IMR-90 (cell line): Measurements from ENCODE around the gene CNTN5. TPM values are rescaled to one million over a fixed set of nuclear protein-coding genes. Genes with fewer than 3 reads are reported as not detected.

ENCODE experiments used
- ATAC-seq: fragments of 200-7000 bp; cut with Tn5 transposase; 2 replicates; pipeline ENCODE4 v1.9.1; 2020; ENCODE audit warnings: low read depth, mild to moderate bottlenecking, moderate library complexity
- BruUV-seq: library from RNA; stranded (reverse); fragments of 400-500 nt; replicated peaks from 2 replicates; lab custom pipeline; 2021; lab: Mats Ljungman, UMichigan
- CTCF ChIA-PET: fragments of 300-600 bp; formaldehyde crosslinking; extraction: SDS; loops from one replicate; lab custom pipeline; 2021; ENCODE audit warnings: antibody characterized with exemption; lab: Yijun Ruan, JAX
- POLR2A ChIA-PET: fragments of 300-600 bp; sonication (Branson Sonifier 250); formaldehyde crosslinking; loops from one replicate; lab custom pipeline; 2022; ENCODE audit warnings: antibody characterized with exemption; ENCODE audit not compliant: unreplicated experiment; lab: Charles Lee
- DNase-seq: peaks from one replicate; pipeline ENCODE4 v3.0.0; 2013
- H2AFZ ChIP-seq: replicated peaks from 2 replicates; pipeline ENCODE3; 2013; ENCODE audit warnings: low read length, mild to moderate bottlenecking; ENCODE audit not compliant: poor library complexity
- H2AK5ac ChIP-seq: 2 replicates; pipeline ENCODE4 v1.6.1; 2013; ENCODE audit warnings: low read depth, low read length, inconsistent platforms
- H2AK9ac ChIP-seq: replicated peaks from 2 replicates; pipeline ENCODE3; 2013; ENCODE audit warnings: mild to moderate bottlenecking, low read depth, low read length, moderate library complexity; ENCODE audit not compliant: poor library complexity
- H2BK120ac ChIP-seq: 2 replicates; pipeline ENCODE4 v1.6.1; 2013; ENCODE audit warnings: low read depth, low read length, inconsistent platforms
- H2BK15ac ChIP-seq: 3 replicates; pipeline ENCODE4 v1.6.1; 2013; ENCODE audit warnings: low read depth, low read length, inconsistent platforms
- H2BK20ac ChIP-seq: 2 replicates; pipeline ENCODE4 v1.6.1; 2013; ENCODE audit warnings: low read depth, mild to moderate bottlenecking, inconsistent platforms, low read length, moderate library complexity
- H2BK5ac ChIP-seq: 2 replicates; pipeline ENCODE4 v1.6.1; 2013; ENCODE audit warnings: mild to moderate bottlenecking, low read depth, low read length, inconsistent platforms; ENCODE audit not compliant: poor library complexity, severe bottlenecking
- H3K14ac ChIP-seq: replicated peaks from 2 replicates; pipeline ENCODE4 v1.6.1; 2013; ENCODE audit warnings: low read depth, low read length, inconsistent platforms
- H3K18ac ChIP-seq: 2 replicates; pipeline ENCODE4 v1.6.1; 2013; ENCODE audit warnings: low read depth, low read length, control low read depth
- H3K23ac ChIP-seq: 2 replicates; pipeline ENCODE4 v1.6.1; 2013; ENCODE audit warnings: low read depth, low read length, inconsistent platforms
- H3K27ac ChIP-seq: 2 replicates; pipeline ENCODE4 v1.5.1; 2013; ENCODE audit warnings: mild to moderate bottlenecking, control low read depth, low read length; ENCODE audit not compliant: insufficient read depth
- H3K27me3 ChIP-seq: 2 replicates; pipeline ENCODE4 v1.6.1; 2013; ENCODE audit warnings: low read length; ENCODE audit not compliant: control insufficient read depth, insufficient read depth
- H3K36me3 ChIP-seq: 2 replicates; pipeline ENCODE4 v1.6.1; 2013; ENCODE audit warnings: low read length, mixed read lengths; ENCODE audit not compliant: control insufficient read depth, insufficient read depth
- H3K4ac ChIP-seq: 2 replicates; pipeline ENCODE4 v1.6.1; 2013; ENCODE audit warnings: low read depth, low read length, inconsistent platforms
- H3K4me1 ChIP-seq: 2 replicates; pipeline ENCODE4 v1.6.1; 2013; ENCODE audit warnings: low read length, mixed read lengths; ENCODE audit not compliant: control insufficient read depth, insufficient read depth
- H3K4me2 ChIP-seq: 2 replicates; pipeline ENCODE4 v1.6.1; 2013; ENCODE audit warnings: low read depth, mild to moderate bottlenecking, control low read depth, low read length, moderate library complexity
- H3K4me3 ChIP-seq: 2 replicates; pipeline ENCODE4 v1.5.1; 2013; ENCODE audit warnings: low read depth, mild to moderate bottlenecking, control low read depth, low read length, moderate library complexity; ENCODE audit not compliant: insufficient read depth
- H3K56ac ChIP-seq: 2 replicates; pipeline ENCODE4 v1.6.1; 2013; ENCODE audit warnings: low read length, inconsistent platforms; ENCODE audit not compliant: insufficient read depth; ENCODE audit errors: extremely low read depth
- H3K79me1 ChIP-seq, 2 experiments: 2 replicates each; pipeline ENCODE4 v1.6.1; 2013; ENCODE audit warnings: low read length in 2 of 2, inconsistent platforms in 1 of 2, low read depth in 1 of 2
- H3K9ac ChIP-seq: 2 replicates; pipeline ENCODE4 v1.6.1; 2013; ENCODE audit warnings: low read depth, low read length, control low read depth
- H3K9me1 ChIP-seq: 2 replicates; pipeline ENCODE4 v1.6.1; 2013; ENCODE audit warnings: low read length, inconsistent platforms; ENCODE audit not compliant: insufficient read depth
- H3K9me3 ChIP-seq: 2 replicates; pipeline ENCODE4 v1.6.1; 2013; ENCODE audit warnings: low read length; ENCODE audit not compliant: control insufficient read depth, insufficient read depth
- H4K20me1 ChIP-seq: 2 replicates; pipeline ENCODE4 v1.6.1; 2013; ENCODE audit warnings: low read length, inconsistent platforms; ENCODE audit not compliant: insufficient read depth
- H4K5ac ChIP-seq: 2 replicates; pipeline ENCODE4 v1.6.1; 2013; ENCODE audit warnings: mild to moderate bottlenecking, low read depth, low read length, control low read depth
- H4K8ac ChIP-seq, 2 experiments: 2 replicates each; pipeline ENCODE4 v1.6.1; 2013; ENCODE audit warnings: low read depth in 2 of 2, low read length in 2 of 2, control low read depth in 1 of 2, inconsistent platforms in 1 of 2
- H4K91ac ChIP-seq: 2 replicates; pipeline ENCODE4 v1.6.1; 2013; ENCODE audit warnings: low read depth, low read length, inconsistent platforms; ENCODE audit not compliant: insufficient read depth
- BHLHE40 ChIP-seq: fragments of 150-350 bp; IDR thresholded peaks from 2 replicates; pipeline ENCODE4 v1.6.1; 2016; ENCODE audit warnings: mild to moderate bottlenecking, low read depth, low read length
- FOS ChIP-seq: fragments of 150-350 bp; IDR thresholded peaks from 2 replicates; pipeline ENCODE4 v1.6.1; 2016; ENCODE audit warnings: low read depth, low read length
- MXI1 ChIP-seq: IDR thresholded peaks from 2 replicates; pipeline ENCODE4 v1.6.1; 2012; ENCODE audit warnings: low read depth, mild to moderate bottlenecking, low read length, moderate library complexity, borderline replicate concordance
- RAD21 ChIP-seq: IDR thresholded peaks from 2 replicates; pipeline ENCODE4 v1.6.1; 2012; ENCODE audit warnings: low read length, improper control_type of control experiment
- RFX5 ChIP-seq: IDR thresholded peaks from 2 replicates; pipeline ENCODE4 v1.8.0; 2012; ENCODE audit warnings: low read depth, mild to moderate bottlenecking, low read length, moderate library complexity
- SMC3 ChIP-seq: fragments of 150-350 bp; IDR thresholded peaks from 2 replicates; pipeline ENCODE4 v1.6.1; 2016; ENCODE audit warnings: low read depth, mild to moderate bottlenecking, antibody characterized with exemption, low read length, moderate library complexity
- WGBS, 2 experiments: methylation state at CpG; one replicate each; pipeline versions ENCODE4 v1.1.5 to v1.1.7; 2013; ENCODE audit warnings: missing lambda C conversion rate in 2 of 2; ENCODE audit not compliant: insufficient read length in 1 of 2; ENCODE audit errors: extremely low coverage in 2 of 2; 5-methylcytosine and 5-hydroxymethylcytosine counted together
- dilution Hi-C: fragments of 300-500 bp; cut with HindIII; formaldehyde crosslinking; loops from one replicate; pipeline ENCODE4 v1.14.3; 2018; ENCODE audit warnings: low sequenced_read_pairs; ENCODE audit not compliant: unreplicated experiment
- in situ Hi-C: fragments of 300-500 bp; cut with MboI; formaldehyde crosslinking; loops from 3 replicates; pipeline ENCODE4 v1.14.3; 2019; ENCODE audit warnings: low sequenced_read_pairs, inconsistent platforms, mixed read lengths
- intact Hi-C: fragments of 100-400 bp; cut with micrococcal nuclease; formaldehyde crosslinking; loops from 2 replicates; pipeline ENCODE4 v1.10.0; 2022
- polyA plus RNA-seq, 3 experiments: library from polyadenylated mRNA; depleted of rRNA; stranded (reverse); fragments of >200 nt; gene quantifications; 2 replicates each; pipeline ENCODE4 v1.2.3, GENCODE V29; 2012; ENCODE audit warnings: low replicate concordance in 1 of 3
- total RNA-seq: library from RNA; depleted of rRNA; stranded (reverse); fragments of >200 nt; gene quantifications from 2 replicates; pipeline ENCODE4 v1.2.3, GENCODE V29; 2012
- TF ChIP-seq, protein P1 (sequence below): fragments of 150-350 bp; IDR thresholded peaks from 2 replicates; pipeline ENCODE4 v1.6.1; 2017; ENCODE audit warnings: mild to moderate bottlenecking, antibody characterized with exemption, low read length, low read depth

CNTN5 gene
- total and polyA plus RNA-seq, 2 of the 4 experiments (the other 2 are of a cell fraction), result not detected

DNA sequence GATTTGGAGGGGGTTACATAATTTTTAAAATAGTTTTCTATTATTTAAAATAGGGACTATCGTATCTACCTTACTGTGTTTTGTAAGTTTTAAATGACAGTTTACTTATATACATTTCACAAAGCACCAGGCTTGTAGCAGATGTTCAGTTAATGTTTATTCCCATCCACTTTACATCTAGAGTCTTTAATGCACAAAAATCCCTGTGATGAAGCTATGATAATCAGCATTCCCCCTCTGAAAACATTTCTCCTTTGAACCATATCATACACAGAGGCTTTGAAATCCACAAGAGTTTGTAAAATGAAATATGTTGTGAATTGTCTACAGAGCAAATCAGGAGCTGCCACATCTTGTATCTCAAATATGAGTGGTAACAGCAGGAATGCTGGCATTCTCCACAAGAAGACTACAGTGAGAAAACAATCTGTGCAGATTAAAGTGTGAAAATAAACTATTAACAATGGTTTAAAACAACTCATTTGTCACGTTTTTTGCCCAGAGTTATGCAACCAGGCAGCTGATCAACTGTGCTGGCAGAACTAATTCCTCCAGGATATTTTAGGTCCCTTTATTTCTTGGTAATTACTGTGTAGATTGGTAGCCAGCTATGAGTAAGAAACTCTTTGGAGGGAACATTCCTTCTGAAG is 967.2 kb downstream of the CNTN5 start:
- no peaks in the 10 kb centered on the region for H3K36me3 ChIP-seq
- H3K4me2 ChIP-seq, result no peak overlapping the region
- CTCF ChIA-PET, result no interaction called here
- H3K4me1 ChIP-seq, result no peaks in the 10 kb centered on the region
- no peak overlapping the region for H3K27ac ChIP-seq
- in situ Hi-C loops, result no loop called here
- H3K18ac ChIP-seq, result no peak overlapping the region
- H3K9me3 ChIP-seq, result peaks cover 2% of the 10 kb centered on the region; the same call in 1 of the 2 replicates
- H3K27me3 ChIP-seq, result no peaks in the 10 kb centered on the region
- H2BK20ac ChIP-seq, result no peak overlapping the region
- TF ChIP-seq SMC3 (no peak), MXI1 (no peak), RFX5 (no peak), FOS (no peak), BHLHE40 (no peak), RAD21 (no peak)
- TF ChIP-seq, protein P1, sequence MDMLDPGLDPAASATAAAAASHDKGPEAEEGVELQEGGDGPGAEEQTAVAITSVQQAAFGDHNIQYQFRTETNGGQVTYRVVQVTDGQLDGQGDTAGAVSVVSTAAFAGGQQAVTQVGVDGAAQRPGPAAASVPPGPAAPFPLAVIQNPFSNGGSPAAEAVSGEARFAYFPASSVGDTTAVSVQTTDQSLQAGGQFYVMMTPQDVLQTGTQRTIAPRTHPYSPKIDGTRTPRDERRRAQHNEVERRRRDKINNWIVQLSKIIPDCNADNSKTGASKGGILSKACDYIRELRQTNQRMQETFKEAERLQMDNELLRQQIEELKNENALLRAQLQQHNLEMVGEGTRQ, result no peak
- H2AK5ac ChIP-seq, result no peak overlapping the region
- no peak overlapping the region for H3K14ac ChIP-seq
- H2AK9ac ChIP-seq, result no peak overlapping the region
- H3K9me1 ChIP-seq, result no peaks in the 10 kb centered on the region
- no peak overlapping the region for H2BK120ac ChIP-seq
- intact Hi-C loops, result no loop called here
- DNase-seq, result no peak
- POLR2A ChIA-PET, result no interaction called here
- no peak overlapping the region for H3K56ac ChIP-seq
- no peak overlapping the region for H2AFZ ChIP-seq
- dilution Hi-C loops, result no loop called here
- H3K9ac ChIP-seq, result no peak overlapping the region
- no peak overlapping the region for H4K91ac ChIP-seq
- H3K23ac ChIP-seq, result no peak overlapping the region
- no peak overlapping the region for H4K5ac ChIP-seq
- no TSS peak for BruUV-seq
- no peak overlapping the region for H2BK5ac ChIP-seq
- no peaks in the 10 kb centered on the region for H3K79me1 ChIP-seq
- H2BK15ac ChIP-seq, result no peak overlapping the region
- ATAC-seq, result no peak
- no CpG with 5 or more reads among the region's 2 CpGs for WGBS, 2 experiments
- no peak overlapping the region for H3K4me3 ChIP-seq
- no peak overlapping the region for H3K4ac ChIP-seq
- no peak overlapping the region for H4K8ac ChIP-seq
- H4K20me1 ChIP-seq, result no peaks in the 10 kb centered on the region
